Sigmoid colon (tissue), 4 donors: ENCODE measurements around the gene CNOT4.

Experiments
- CTCF ChIP-seq, 4 experiments: fragments of 450-650 bp in 3 of 4; fragments of 200-600 bp in 1 of 4; IDR thresholded peaks; one replicate each; pipeline ENCODE4 v1.5.1; 2016 to 2019; ENCODE audit warnings: antibody characterized with exemption in 4 of 4, mild to moderate bottlenecking in 3 of 4, moderate library complexity in 2 of 4
- EP300 ChIP-seq, 4 donors: sonication (generic); formaldehyde crosslinking; IDR thresholded peaks; one replicate each; pipeline ENCODE4 v1.6.1; 2017; ENCODE audit warnings: antibody characterized with exemption in 4 of 4

DNA sequence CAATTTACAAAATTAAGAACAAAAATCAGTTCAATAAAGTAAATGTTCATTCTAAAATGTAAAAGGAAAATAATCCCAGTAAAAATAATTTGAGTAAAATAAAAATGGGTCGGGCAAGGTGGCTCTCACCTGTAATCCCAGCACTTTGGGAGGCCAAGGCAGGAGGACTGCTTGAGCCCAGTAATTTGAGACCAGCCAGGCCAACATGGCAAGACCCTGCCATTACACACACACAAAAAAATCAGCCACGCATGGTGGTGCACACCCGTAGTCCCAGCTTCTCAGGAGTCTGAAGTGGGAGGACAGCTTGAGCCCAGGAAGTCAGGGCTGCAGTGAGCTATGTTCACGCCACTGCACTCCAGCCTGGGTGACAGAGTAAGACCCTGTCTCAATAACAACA is 34.4 kb downstream of the CNOT4 start:
- TF ChIP-seq CTCF (IDR thresholded peaks at IDR 0.05): no peak
- no peak for TF ChIP-seq EP300 (IDR thresholded peaks at IDR 0.05)
